Activated naive CD4-positive, alpha-beta T cell treated with anti-CD3 and anti-CD28 coated beads, Interleukin-2, amount 50 U/mL, for 16 hours (primary cell): ENCODE results near the gene ISG20.
"Not testable (repeated sequence)": the region's sequence is repeated elsewhere in the genome, so short reads cannot be mapped to it uniquely, and the experiment has no call there.

Experiments
- DNase-seq: peaks from one replicate; pipeline ENCODE4 v3.0.0-alpha.2; 2020

ISG20 gene

DNA sequence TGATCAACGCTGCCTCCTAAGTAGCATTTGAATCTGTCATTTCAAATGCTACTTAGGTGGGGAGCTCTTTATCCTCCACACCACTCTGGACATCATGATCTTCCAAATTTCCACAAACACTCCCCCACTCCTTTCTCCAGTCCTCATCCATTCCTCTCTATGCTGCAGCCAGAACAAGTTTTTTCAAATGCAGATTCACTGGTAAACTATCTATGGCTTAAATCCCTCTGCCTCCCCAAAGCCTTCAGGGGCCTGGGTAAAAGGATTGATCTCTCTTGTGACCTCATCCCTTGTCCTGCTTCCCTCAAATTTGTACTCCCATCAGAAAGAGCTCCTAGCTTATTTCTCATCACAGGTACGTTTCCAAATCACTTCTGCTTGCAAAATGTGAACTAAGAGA is 19.0 kb upstream of the ISG20 start:
- DNase-seq = no peak

DNA sequence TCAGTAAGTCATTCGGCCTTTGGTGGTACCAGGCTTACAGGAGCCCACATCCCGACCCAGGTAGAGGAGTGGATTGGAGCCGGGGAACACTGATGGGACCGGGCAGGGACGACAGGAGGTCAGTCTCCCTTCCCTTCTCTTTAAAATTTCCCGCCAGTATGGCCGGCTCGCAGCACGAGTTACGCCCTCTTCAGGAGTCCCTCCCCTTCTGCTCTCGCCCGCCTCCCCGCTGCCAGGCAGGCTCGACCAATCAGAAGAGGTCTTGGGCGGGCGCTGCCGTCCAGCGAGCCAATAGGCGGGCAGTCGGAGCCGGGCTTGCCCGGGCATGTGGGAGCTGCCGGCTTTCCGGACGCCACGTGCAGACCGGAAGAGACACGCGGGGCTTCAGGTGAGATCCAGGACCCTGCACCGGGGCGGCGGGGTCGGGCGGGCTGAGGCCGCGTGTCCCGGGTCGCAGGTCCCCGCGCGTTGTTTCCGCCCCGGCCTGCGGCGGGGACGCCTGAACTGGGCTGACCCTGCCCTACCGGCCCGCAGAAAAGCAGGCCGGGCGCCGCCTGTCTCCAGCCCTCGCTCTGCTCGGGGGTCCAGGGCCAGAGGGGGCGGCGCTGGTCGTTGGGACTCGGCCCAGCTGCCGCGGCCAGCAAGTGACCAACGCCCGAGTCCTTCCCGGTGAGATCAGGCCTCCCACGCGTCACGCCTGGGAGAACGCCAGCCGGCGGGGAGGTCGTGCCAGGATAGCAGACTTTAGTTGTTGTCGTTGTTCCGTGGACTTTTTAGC is 17.6 kb upstream of the ISG20 start, which contains the start of gene AEN:
AEN (plus strand) TSS at position 346 of the 778 bp plus-strand sequence. CDS start 4,870 bp downstream, outside the sequence.
- peak; percentile 96 for DNase-seq

DNA sequence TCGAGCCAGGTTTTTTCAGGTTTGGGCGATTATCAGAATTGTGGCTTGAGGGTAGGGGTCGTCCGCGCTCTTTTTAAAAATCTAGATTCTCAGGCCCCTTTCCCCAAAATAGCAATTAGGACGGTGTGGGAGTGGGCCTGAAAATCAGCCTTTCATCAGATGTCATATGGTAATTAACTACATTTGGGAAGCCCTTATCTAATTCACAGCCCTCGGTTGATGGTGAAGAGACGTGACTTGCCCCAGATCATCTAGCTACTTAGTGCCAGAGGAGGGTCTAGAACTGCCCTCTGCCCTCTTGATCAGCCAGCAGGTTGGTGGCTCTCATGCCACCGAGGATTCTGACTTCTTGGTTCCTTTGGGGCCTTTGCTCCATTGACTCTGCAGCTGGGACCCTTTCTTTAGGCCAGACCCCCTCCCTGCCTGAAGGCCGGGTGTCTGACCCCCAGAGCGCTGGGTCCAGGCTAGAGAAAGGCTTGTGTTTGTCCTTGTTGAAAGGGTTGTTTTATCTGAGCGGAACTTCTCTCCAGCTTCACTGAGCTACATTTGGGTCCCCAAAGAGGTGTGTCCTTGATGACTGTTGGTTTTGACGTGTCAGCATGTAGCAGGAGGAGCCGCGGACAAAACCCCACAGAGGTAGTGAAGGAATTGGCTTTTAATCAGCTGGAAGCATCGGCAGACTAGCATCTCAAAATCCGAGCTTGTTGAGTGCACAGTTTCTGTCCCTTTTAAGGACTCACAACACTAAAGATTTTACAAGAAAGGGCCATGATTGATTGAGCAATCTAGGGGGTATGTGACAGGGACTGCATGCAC is 16.8 kb upstream of the ISG20 start:
- peak; percentile 40 for DNase-seq

DNA sequence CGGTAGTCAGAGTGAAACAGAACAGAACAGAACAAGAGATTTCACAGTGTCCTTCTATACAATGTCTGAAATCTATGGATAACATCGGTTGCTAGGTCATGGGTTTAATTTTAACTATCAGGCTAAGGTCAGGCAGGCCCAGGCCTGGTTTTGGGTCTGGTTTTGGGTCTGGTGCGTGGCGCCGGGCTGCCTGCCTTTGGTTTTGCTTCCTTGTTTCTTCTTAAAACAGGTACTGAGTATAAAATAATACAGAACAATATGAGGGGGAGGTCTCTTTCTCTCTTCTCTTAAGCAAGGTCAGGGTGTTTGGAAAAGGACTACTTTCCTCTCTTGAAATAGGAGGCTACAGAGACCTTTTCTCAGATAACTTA is 16.2 kb upstream of the ISG20 start:
- DNase-seq = no peak

DNA sequence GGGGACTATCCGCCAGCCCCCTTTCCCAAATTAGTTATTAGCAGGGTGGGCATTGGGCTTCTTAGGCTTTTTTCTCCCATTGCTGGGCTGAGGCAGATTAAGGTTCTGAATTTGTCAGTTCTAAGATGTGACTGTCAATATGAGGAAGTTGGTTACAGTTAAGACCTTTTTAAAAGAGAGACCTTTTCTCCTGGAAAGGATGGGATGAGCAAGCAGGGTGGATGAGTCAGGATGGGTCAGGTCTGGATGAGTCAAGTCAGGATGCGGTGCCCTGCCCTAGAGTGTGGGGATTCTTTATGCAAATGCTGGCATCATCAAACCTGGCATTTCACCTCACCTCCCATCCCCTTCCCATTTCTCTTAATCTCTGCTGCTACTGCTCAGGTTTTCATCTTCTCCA is 15.8 kb upstream of the ISG20 start:
- DNase-seq = peak; percentile 62

DNA sequence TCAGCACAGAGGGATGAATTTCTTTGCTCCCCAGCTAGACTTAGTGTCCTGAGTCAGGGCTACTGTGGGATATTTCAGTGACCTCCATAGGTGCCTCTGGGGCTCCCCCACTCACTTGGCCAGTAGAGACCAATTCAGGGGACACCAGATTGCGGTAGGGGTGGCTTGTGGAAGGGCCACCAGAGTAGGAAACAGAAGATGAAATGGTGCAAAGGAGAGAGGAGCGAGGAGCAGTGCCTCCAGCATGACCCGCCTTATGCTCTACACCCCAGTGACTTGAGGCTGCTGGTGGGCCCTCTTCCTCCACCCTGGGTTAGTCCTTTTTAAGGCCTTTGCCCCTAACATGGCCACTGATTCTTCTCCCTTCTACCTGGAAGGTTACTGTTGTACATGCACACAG is 15.2 kb upstream of the ISG20 start:
- DNase-seq = no peak

DNA sequence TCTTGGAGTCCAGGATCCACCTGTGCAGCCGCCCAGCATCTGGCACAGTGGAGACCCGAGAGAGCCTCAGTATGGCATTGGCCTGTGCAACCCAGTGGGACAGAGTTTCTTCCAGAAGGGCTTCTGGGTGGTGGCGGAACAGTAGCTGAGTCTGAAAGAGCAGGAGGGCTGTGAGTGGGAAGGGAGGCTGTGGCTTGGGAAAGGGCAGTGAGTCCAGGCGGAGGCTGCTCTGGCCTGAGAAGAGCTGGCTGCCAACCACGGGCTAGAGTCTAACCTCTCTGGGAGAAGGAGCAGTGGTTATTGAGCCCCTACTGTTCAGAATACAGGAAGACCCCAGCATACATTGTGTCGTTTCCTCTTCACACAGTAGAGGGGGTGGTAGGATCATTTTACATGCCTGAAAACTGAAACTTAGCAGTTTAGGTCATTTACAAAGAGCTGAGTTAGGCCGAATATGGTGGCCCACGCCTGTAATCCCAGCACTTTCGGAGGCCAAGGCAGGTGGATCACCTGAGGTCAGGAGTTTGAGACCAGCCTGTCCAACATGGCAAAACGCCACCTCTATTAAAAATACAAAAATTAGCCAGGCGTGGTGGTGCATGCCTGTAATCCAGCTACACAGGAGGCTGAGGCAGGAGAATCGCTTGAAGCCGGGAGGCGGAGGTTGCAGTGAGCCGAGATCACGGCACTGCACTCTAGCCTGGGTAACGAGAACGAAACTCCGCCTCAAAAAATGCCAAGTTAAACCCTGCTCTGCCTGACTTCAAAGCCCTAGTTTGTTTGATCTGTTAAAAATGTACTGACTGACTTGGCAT is 14.5 kb upstream of the ISG20 start:
- DNase-seq = peak; percentile 41

DNA sequence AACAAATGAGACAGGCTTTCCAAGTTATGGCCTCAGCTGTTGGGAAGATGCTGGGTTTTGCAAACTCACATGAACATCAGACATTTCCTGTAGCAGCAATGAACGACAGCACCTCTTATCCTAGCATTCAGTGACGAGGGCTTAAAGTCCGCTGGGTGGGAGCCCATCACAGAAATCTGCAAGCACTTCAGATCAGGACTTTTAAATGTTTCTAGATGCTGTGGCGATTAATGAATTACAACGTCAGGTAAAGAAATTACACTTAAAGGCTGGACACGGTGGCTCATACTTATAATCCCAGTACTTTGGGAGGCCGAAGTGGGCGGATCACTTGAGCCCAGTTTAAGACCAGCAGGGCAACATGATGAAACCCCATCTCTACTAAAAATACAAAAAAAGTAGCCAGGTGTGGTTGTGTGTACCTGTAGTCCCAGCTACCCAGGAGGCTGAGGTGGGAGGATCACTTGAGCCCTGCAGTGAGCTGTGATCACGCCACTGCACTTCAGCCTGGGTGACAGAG is 13.8 kb upstream of the ISG20 start:
- no peak for DNase-seq

DNA sequence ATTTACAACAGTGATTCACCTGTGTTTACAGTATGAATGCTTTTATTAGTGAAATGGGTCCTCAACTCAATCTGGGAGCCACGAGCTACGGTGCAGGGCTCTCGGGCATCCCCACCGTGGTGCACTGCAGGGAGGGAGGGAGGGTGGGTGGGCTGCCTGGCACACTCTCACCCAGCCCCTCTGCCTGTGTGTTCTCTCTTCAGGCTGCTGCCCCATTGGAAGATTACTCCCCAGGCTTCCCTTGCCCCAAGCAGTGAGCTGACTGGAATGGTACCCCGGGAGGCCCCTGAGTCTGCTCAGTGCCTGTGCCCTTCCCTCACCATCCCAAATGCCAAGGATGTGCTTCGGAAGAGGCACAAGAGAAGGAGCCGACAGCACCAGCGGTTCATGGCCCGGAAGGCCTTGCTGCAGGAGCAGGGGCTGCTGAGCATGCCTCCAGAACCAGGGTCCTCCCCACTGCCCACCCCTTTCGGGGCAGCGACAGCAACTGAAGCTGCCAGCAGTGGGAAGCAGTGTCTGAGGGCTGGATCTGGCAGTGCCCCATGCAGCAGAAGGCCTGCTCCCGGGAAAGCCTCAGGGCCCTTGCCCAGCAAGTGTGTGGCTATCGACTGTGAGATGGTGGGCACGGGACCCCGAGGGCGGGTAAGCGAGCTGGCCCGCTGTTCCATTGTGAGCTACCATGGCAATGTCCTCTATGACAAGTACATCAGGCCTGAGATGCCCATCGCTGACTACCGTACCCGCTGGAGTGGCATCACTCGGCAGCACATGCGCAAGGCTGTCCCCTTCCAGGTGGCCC is 12.7 kb upstream of the ISG20 start:
- DNase-seq = no peak

DNA sequence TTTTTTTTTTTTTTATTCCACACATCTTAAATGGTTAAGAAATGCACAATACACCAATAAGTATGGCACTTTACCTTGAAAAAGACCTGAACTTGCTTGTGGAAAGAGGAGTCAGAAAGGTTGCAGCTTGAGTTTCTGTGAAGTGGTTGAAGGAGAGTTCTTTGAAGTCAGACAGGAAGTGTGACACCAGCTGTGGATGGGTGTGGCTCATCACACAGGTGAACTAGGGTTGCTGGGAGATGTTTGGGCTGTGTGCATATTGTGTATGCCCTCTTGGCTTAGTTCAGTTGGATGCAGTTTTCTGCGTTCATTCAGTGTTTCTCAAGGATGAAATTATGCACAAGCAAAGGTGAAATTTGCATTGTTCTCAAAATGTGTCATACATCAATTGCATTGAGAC is 11.4 kb upstream of the ISG20 start:
- DNase-seq = peak; percentile 60

DNA sequence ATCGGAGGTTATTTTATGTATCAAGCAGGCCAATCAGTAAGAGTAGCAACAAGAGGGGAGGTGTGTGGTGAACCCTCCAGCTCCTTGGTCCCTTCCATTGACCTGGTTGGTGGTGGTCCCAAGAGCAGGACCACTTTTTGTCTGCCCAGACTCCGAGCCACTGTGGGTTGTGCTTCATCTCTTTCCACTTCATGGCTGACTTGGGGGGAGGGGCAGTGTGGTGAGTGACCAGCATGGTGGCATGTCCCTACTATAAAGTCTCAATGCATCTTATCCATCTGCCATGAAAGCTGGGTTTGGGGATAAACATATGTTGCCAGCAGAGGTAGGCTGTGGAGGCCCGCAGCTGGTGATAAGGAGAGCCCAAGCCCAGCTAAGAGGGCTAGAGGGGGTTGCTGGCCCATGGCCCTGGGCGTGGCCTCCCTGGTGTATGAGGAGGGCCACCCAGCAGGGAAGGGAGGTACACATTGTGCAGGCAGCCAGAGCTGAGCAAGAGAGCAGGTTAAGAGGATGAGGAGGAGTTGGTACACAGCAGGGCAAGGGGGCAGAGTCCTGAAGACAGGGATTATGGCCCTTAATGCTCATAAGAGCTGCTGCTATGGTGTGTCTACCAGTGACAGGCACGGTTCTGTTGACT is 10.7 kb upstream of the ISG20 start:
- DNase-seq = no peak

DNA sequence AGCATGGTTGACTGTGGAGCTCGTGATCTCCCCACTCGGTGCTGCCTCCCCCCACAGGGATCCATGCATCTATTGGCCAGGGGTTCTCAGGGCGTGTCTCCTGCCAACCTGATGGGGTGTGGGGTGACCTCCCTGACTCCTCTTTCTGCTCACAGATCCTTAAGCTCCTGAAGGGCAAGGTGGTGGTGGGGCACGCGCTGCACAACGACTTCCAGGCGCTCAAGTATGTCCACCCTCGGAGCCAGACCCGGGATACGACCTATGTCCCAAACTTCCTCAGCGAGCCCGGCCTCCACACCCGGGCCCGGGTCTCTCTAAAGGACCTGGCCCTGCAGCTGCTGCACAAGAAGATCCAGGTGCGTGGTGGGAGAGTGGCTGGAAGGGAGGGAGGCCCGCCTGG is 9.7 kb upstream of the ISG20 start:
- no peak for DNase-seq

DNA sequence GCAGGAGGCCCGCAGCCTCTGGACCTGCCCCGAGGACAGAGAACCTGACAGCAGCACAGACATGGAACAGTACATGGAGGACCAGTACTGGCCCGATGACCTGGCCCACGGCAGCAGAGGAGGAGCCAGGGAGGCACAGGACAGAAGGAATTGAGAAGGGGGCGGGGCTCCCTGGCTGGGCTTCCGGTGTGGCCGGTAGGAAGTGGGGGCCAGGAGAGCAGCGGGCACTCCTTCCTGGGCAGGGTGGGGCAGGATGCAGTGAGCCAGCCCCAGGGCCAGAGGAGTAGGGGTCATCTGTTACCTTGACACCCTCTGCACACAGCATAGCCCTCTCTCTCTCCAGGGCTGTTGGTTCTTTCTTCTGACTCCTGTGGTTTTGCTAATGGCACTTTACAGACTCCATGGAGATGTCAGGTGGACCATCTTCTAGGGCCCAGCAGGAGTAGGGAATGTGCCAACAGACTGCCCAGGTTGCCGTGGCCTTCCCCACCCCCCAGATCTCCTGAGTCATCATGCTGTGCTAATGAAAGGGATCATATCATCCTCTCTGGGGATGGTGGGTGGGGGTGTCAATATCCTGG is 8.6 kb upstream of the ISG20 start:
- DNase-seq = no peak

DNA sequence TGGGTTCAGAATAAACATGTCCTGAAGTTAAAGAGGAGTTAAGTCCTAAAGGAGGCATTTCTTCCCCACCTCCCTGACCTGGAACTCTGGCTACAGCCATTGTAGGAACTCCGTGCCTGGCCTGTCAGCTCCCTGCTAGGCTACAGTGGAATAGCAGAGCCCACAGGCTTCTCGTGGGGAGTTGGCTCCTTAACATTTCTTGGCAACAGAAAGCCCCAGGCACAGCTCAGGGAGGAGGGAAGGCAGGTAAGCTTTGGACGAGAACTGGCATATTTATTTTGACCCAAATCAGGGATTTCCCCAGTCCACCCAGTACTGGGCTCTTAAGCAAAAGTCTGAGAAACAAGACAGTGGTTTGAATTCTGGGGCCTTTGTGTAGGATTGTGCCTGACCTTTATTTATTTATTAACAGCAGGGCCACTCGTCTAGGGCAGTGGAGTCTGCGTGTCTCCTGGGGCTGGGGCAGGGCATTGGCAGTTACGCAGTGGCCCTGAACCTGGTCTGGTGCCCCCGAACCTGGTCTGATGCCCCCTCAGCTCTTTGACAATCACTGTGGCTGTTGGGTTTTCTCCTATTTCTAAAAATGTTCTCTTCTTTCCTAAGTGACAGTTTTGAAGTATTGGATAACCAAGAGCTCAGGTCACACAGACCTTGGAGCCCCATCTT is 7.9 kb upstream of the ISG20 start:
- no peak for DNase-seq

DNA sequence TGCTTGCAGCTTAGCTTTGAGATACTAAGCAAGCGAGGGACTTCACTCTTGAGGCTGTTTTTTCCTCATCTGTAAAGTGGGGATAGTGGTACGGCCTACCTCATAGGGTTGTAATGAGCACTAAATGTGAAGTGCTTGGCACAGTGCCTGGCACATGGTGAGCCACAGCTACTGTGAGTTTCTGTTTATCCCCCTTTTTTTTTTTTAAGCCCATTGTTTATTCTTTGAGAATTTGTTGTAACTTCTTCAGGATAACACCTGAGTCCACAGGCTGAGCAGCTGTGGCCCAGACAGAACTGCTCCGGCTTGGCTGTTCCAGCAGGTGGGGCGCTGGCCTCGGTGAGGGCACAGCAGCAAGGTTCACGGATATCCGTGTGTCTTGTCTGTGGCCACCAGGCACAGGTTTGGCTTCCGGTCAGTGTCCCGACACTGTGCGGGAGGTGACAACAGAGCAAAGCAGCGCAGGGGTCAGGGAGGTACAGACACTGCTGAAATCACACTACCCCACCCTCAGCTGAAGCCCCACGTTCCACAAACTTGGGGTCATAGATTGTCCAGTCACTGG is 7.3 kb upstream of the ISG20 start:
- DNase-seq = no peak

DNA sequence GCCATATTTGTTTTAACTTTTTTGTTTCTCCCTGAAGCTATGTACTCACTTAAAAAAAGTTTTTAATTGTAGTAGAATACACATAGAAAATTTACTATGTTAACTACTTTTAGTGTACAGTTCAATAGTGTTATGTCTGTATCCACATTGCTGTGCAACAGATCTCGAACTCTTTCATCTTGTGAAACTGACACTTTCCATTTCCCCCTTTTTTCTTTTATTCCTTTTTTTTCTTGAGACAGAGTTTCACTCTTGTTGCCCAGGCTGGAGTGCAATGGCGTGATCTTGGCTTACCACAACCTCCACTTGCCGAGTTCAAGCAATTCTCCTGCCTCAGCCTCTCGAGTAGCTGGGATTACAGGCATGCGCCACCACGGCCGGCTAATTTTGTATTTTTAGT is 6.0 kb upstream of the ISG20 start:
- DNase-seq = not testable (repeated sequence)

DNA sequence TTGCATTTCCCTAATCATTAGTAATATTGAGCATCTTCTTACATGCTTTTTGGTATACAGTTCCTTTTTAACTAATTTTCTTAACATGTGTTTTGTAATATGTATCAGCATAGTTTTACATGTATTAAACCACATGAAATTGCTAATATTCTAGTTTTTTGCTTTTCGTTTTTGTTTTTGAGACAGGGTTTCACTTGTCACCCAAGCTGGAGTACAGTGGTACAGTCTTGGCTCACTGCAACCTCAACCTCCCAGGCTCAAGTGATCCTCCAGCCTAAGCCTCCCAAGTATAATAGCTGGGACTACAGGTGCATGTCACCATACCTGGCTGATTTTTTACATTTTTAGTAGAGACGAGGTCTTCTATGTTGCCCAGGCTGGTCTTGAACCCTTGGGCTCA is 4.4 kb upstream of the ISG20 start:
- no peak for DNase-seq

DNA sequence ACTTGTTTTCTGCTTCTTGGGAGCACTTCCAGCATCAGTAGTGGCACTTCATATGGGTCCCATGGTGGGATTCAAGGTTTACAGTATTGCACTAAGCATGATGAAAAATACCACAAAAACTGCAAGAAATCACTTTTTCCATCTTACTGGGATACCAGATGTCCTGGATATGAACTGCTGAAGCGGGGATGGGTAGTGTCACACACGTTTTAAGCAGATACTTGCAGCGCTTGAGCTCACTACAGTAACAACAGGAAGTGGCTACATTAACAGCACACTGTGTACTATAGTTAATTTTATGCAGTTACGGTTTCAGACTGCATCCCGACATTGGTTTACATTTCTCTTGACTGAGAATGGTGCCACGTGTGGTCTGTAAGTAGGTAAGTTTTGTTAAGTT is 3.5 kb upstream of the ISG20 start:
- DNase-seq = no peak

DNA sequence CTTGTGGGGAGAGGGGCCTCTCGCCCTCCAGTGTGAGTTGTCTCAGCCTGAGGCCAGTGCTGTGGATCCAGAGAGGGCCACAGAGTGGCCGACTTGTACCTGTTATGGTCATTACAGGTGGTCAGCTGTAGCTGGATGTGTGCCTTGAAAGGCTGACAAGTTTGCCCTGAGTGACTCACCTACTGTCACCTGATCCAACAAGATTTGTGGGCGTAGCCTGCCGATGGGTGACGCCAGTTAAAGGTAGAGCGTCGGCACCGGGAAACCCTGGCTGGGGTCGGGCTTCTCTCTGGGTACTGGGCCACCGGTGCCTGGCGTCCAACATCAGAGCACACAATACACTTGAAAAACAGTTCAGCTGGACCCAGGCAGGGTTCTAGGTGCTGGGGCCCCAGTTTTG is 2.8 kb upstream of the ISG20 start:
- DNase-seq = peak; percentile 60

DNA sequence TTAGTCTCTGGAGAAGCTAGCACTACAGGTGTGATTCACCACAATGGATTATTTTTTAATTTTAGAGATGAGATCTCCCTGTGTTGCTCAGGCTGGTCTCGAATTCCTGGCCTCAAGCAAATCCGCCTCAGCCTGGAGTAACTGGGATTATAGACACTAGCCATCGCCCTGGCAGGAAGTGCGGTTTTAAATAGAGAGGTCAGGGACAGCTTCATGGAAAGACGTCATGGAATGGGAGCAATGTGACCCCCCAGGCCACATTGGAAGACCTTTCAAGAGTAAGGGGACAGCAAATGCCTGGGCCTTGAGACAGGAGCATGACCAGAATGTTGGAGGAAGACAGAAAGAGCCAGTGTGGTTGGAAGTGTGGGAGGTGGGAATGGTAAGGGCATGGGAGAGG is 2.2 kb upstream of the ISG20 start:
- DNase-seq = no peak

DNA sequence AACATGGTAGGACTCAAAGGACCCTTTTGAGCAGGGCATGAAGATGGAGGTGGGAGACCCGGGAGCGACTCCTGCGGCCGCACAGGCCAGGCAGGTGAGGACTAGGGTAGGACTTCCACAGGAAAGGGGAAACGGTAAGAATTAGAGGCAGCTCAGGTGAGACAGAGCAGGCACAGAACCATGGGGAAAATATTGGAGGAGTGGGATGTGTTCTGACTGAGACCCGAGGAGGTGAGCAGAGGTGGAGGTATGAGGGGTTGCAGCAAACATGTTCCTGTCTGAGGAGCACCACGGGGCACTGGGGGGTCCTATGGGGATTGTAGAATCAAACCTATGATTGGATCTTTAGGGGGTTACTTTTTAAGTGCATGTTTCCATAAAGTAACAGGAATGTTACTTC is 1.4 kb upstream of the ISG20 start:
- no peak for DNase-seq
